GM12878 (cell line): ENCODE results near the gene MRPL49. TPM values are rescaled to one million over a fixed set of nuclear protein-coding genes. Genes with fewer than 3 reads are reported as not detected.

Experiments used
- ATF7 ChIP-seq: fragments of 450-650 bp; IDR thresholded peaks from 2 replicates; pipeline ENCODE4 v1.6.1; 2016; ENCODE audit warnings: low read depth, mild to moderate bottlenecking
- BACH1 ChIP-seq: fragments of 450-650 bp; IDR thresholded peaks from 2 replicates; pipeline ENCODE4 v1.6.1; 2017; ENCODE audit warnings: mild to moderate bottlenecking, borderline replicate concordance
- BHLHE40 ChIP-seq, 2 experiments: fragments of 450-650 bp in 1 of 2; IDR thresholded peaks; 2 replicates each; pipeline ENCODE4 v1.6.1; 2011 to 2017; ENCODE audit warnings: low read depth in 2 of 2, borderline replicate concordance in 1 of 2, improper control_type of control experiment in 1 of 2, low read length in 1 of 2, mild to moderate bottlenecking in 1 of 2
- CBFB ChIP-seq: IDR thresholded peaks from 2 replicates; pipeline ENCODE4 v1.6.1; 2016; ENCODE audit warnings: antibody characterized with exemption, low read depth
- CBX5 ChIP-seq: sonication (generic); IDR thresholded peaks from 2 replicates; pipeline ENCODE4 v1.6.1; 2016; ENCODE audit warnings: low read depth, moderate library complexity, mild to moderate bottlenecking, inconsistent platforms
- CEBPB ChIP-seq, 2 experiments: fragments of 150-350 bp in 1 of 2; IDR thresholded peaks; 2 replicates each; pipeline ENCODE4 v1.6.1; 2012 to 2014; ENCODE audit warnings: low read depth in 2 of 2, low read length in 2 of 2, borderline replicate concordance in 1 of 2, inconsistent platforms in 1 of 2
- CEBPZ ChIP-seq: fragments of 150-350 bp; IDR thresholded peaks from 2 replicates; pipeline ENCODE4 v1.6.1; 2016; ENCODE audit warnings: low read depth, low read length
- CHD2 ChIP-seq: IDR thresholded peaks from 2 replicates; pipeline ENCODE4 v1.6.1; 2011; ENCODE audit warnings: low read depth, low read length, improper control_type of control experiment, borderline replicate concordance
- EED ChIP-seq: sonication (generic); IDR thresholded peaks from 2 replicates; pipeline ENCODE4 v1.6.1; 2016; ENCODE audit warnings: antibody characterized with exemption, low read depth
- FOXM1 ChIP-seq: IDR thresholded peaks from 2 replicates; pipeline ENCODE4 v1.6.1; 2012; ENCODE audit warnings: low read depth, mild to moderate bottlenecking, inconsistent platforms, low read length, moderate library complexity
- NKRF ChIP-seq: fragments of 450-650 bp; conservative IDR thresholded peaks from 2 replicates; pipeline ENCODE4 v1.6.1; 2017; ENCODE audit warnings: mild to moderate bottlenecking, moderate library complexity
- POLR2A ChIP-seq: IDR thresholded peaks from 2 replicates; pipeline ENCODE4 v1.6.1; 2011; ENCODE audit warnings: low read depth, mild to moderate bottlenecking, low read length
- RAD21 ChIP-seq: IDR thresholded peaks from 2 replicates; pipeline ENCODE4 v1.6.1; 2011; ENCODE audit warnings: mild to moderate bottlenecking, low read depth, low read length, moderate library complexity; ENCODE audit not compliant: insufficient read depth
- RBBP5 ChIP-seq: fragments of 200-600 bp; sonication (generic); conservative IDR thresholded peaks from 2 replicates; pipeline ENCODE4 v1.6.1; 2016
- RFX5 ChIP-seq: IDR thresholded peaks from 2 replicates; pipeline ENCODE4 v1.6.1; 2011; ENCODE audit warnings: low read depth, low read length, improper control_type of control experiment
- SMARCA5 ChIP-seq: fragments of 450-650 bp; IDR thresholded peaks from 2 replicates; pipeline ENCODE4 v1.6.1; 2017; ENCODE audit warnings: mild to moderate bottlenecking
- SP1 ChIP-seq: IDR thresholded peaks from one replicate; pipeline ENCODE4 v1.6.1; 2011; ENCODE audit warnings: low read depth, low read length
- TCF12 ChIP-seq: IDR thresholded peaks from 2 replicates; pipeline ENCODE4 v1.6.1; 2011; ENCODE audit warnings: low read depth, mild to moderate bottlenecking, low read length
- ZNF207 ChIP-seq: fragments of 450-650 bp; IDR thresholded peaks from 2 replicates; pipeline ENCODE4 v1.6.1; 2014; ENCODE audit warnings: antibody characterized with exemption, mild to moderate bottlenecking, borderline replicate concordance
- ZNF24 ChIP-seq: fragments of 450-650 bp; IDR thresholded peaks from 2 replicates; pipeline ENCODE4 v1.6.1; 2017; ENCODE audit warnings: antibody characterized with exemption, mild to moderate bottlenecking
- polyA plus RNA-seq, 11 experiments: library from polyadenylated mRNA; depleted of rRNA in 4 of 11; unstranded in 6 of 11; stranded (reverse) in 5 of 11; fragments of >200 nt; fragmentation: Nextera tagmentation in 4 of 11; fragmentation: Illumina TruSeq in 1 of 11; extraction: Ambion mirVana in 4 of 11; extraction: Trizol in 1 of 11; gene quantifications; 1 replicate in 1 of 11; 2 replicates in 10 of 11; pipeline versions ENCODE4 v1.2.1 to v1.2.3, GENCODE V29; 2011 to 2016; ENCODE audit warnings: inconsistent platforms in 2 of 11, missing spikeins in 2 of 11, low read depth in 1 of 11
- total RNA-seq, 4 experiments: library from RNA; depleted of rRNA in 3 of 4; stranded (reverse); fragments of >200 nt in 3 of 4; fragmentation: Illumina TruSeq in 1 of 4; extraction: Trizol in 1 of 4; gene quantifications; 2 replicates each; pipeline versions ENCODE4 v1.2.1 to v1.2.3, GENCODE V29; 2013 to 2021
- TF ChIP-seq, protein P1 (sequence below): fragments of 450-650 bp; IDR thresholded peaks from 2 replicates; pipeline ENCODE4 v1.6.1; 2017; ENCODE audit warnings: mild to moderate bottlenecking, low read depth, inconsistent platforms; ENCODE audit not compliant: poor library complexity, severe bottlenecking
- TF ChIP-seq, protein P2 (sequence below): fragments of 450-650 bp; IDR thresholded peaks from 2 replicates; pipeline ENCODE4 v1.6.1; 2017; ENCODE audit warnings: borderline replicate concordance

MRPL49 gene
- total and polyA plus RNA-seq, 10 of the 15 experiments (the other 5 are each of a cell fraction or from before 2014, with no cell fraction given), result 42.0 to 116 (median 71.7) TPM

DNA sequence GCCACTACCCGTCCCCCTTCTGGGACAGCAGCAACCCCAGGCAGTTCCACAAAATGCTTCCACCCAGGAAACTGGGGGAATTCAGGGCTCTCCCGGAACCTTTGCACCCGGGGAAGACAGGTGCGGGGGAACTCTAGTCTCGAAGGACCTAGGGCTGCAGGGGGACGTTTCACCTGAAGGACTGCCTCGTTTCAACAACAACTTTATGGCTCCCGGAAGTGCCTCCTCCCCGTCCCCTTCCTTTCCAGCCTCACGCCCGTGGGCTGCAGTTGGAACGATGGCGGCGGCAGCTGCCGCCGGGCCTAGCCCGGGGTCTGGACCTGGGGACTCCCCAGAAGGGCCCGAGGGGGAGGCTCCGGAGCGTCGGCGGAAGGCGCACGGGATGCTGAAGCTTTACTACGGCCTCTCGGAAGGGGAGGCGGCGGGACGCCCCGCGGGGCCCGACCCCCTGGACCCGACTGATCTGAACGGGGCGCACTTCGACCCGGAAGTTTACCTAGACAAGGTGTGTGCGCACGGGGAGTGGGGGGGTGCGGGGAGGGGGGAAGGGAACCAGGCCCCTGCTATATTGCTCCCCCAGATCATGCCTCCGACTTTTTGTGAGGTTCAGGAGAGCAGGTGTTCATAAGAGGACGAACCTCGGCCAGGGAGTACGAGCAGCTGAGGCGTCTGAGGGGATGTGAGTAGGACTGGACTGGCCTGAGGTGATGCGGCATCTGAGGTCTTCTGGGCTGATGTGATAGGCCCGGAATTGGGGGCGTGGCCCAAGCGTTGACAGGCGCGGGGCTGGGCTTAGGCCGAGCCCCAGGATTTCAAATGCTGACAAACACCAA lies 25.9 kb upstream of the MRPL49 start, which contains the start of gene VPS51 (continued):
- TF ChIP-seq ZNF24 (peak; percentile 84), EED (peak; percentile 78), SMARCA5 (peak; percentile 90), RAD21 (peak; percentile 11; the same call in 1 of the 2 replicates), RFX5 (no peak), CHD2 (peak; percentile 64; the same call in 1 of the 2 replicates), FOXM1 (no peak), BHLHE40 (IDR thresholded peaks at IDR 0.05; ENCODE audit: borderline replicate concordance in 1 of 2, low read depth in 2 of 2, low read length in 1 of 2) (peak; percentile 32 to 71; a peak in 2 of 4 replicates), SP1 (peak; percentile 87), ATF7 (peak; percentile 58), NKRF (peak; percentile 82), BACH1 (no peak), POLR2A (peak; percentile 99), CEBPZ (no peak), RBBP5 (peak; percentile 50; the same call in 1 of the 2 replicates), CBFB (peak; percentile 74), ZNF207 (peak; percentile 99), CBX5 (peak; percentile 97), TCF12 (peak; percentile 87), CEBPB (IDR thresholded peaks at IDR 0.05; ENCODE audit: borderline replicate concordance in 1 of 2, low read depth in 2 of 2, low read length in 2 of 2) (0 out of 4 replicates have a peak, but pooled peaks of 1 of the 2 experiments have one; percentile 12)
- TF ChIP-seq, protein P1, sequence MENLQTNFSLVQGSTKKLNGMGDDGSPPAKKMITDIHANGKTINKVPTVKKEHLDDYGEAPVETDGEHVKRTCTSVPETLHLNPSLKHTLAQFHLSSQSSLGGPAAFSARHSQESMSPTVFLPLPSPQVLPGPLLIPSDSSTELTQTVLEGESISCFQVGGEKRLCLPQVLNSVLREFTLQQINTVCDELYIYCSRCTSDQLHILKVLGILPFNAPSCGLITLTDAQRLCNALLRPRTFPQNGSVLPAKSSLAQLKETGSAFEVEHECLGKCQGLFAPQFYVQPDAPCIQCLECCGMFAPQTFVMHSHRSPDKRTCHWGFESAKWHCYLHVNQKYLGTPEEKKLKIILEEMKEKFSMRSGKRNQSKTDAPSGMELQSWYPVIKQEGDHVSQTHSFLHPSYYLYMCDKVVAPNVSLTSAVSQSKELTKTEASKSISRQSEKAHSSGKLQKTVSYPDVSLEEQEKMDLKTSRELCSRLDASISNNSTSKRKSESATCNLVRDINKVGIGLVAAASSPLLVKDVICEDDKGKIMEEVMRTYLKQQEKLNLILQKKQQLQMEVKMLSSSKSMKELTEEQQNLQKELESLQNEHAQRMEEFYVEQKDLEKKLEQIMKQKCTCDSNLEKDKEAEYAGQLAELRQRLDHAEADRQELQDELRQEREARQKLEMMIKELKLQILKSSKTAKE, result peak; percentile 66
- TF ChIP-seq, protein P2, sequence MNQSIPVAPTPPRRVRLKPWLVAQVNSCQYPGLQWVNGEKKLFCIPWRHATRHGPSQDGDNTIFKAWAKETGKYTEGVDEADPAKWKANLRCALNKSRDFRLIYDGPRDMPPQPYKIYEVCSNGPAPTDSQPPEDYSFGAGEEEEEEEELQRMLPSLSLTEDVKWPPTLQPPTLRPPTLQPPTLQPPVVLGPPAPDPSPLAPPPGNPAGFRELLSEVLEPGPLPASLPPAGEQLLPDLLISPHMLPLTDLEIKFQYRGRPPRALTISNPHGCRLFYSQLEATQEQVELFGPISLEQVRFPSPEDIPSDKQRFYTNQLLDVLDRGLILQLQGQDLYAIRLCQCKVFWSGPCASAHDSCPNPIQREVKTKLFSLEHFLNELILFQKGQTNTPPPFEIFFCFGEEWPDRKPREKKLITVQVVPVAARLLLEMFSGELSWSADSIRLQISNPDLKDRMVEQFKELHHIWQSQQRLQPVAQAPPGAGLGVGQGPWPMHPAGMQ, result 0 out of 2 replicates have a peak, but pooled peaks have one; percentile 22
